KG1 (cell line): ENCODE measurements around the gene GFER.
"Not testable (repeated sequence)": the region's sequence is repeated elsewhere in the genome, so short reads cannot be mapped to it uniquely, and the experiment has no call there.

Experiments used
- DNase-seq: peaks from one replicate; lab custom pipeline; 2025; lab: John Stamatoyannopoulos, UW

GFER gene

DNA sequence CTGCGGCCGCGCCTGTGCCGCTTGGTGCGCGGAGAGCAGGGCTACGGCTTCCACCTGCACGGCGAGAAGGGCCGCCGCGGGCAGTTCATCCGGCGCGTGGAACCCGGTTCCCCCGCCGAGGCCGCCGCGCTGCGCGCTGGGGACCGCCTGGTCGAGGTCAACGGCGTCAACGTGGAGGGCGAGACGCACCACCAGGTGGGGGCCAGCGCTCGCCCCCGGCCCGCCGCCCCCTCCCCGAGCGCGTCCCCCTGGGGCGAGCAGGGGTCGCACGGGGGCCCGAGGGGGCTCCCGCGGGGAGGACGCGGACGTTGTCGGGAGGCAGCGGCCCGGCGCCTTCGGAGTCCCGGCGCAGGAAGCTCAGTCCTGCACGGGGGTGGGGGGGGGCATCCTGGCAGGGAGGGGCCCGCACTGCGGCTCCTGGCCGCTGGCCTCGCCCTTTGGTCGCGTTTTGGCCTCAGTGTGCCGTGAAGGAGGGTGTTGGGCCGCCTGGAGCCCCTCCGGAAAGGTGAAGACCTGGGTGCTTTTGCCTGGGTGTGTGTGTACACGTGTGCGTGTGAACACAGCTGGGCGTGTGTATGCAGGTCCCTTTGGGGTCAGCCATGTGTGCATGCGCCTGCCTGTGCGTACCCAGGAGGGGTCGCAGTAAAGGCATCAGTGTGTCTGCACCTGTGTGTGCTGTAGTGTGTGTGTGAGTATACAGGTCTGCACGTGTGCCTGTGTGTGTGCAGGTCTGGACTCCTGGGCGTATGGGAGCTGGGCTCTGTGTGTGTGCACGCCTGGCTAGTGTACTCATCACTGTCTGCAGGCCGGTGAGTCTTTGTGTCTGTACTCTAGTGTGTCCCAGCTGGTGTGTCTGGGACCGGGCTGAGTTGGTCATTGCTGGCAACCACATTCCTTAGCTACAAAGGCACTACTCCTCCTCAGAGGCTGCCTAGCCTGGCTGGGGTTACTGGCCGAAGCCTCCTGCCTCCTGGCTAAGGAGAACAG is 43.3 kb downstream of the GFER start:
- no peak for DNase-seq

GRCh38 chr16:2028146-2028545 is 44.2 kb downstream of the GFER start:
- no peak for DNase-seq

GRCh38 chr16:2028620-2029220 is 44.7 kb downstream of the GFER start:
- DNase-seq, result no peak

DNA sequence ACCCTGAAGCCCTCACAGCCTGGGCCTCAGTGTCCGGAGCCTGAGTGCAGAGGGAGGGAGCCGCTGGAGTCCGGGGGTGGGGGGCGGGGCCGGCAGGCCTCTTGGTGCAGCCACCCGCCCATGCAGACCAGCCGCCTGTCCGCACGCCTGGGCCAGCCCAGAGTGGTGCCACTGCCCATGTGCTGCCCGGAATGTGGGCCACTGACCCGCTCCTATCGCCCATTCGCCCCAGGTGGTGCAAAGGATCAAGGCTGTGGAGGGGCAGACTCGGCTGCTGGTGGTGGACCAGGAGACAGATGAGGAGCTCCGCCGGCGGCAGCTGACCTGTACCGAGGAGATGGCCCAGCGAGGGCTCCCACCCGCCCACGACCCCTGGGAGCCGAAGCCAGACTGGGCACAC is 45.4 kb downstream of the GFER start:
- DNase-seq, result no peak

GRCh38 chr16:2030036-2030435 is 46.0 kb downstream of the GFER start:
- DNase-seq, result no peak

DNA sequence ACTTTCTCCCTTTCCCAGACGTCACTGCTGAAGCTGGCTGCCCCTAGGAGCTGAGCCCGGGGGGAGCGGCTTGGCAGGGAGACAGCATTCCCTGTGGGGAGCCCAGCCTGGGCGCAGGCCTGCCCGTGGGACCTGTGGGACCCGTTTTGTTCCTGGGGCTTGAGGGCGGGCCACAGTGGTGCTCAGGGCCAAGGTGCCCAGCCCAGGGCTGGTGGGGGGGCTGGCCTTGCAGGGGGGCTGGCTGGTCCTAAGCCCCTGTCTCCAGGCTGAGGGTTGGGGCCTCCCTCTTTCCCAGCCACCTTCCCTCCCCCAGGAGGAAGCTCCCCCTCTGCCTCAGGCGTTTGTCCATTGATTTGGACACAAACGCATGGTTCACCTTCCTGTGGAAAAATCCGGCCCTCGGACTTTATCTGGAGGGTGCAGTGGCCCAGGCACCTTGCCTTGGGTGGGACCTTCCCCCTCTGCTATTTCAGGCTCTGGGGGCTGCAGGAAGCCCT is 47.1 kb downstream of the GFER start:
- no peak for DNase-seq

DNA sequence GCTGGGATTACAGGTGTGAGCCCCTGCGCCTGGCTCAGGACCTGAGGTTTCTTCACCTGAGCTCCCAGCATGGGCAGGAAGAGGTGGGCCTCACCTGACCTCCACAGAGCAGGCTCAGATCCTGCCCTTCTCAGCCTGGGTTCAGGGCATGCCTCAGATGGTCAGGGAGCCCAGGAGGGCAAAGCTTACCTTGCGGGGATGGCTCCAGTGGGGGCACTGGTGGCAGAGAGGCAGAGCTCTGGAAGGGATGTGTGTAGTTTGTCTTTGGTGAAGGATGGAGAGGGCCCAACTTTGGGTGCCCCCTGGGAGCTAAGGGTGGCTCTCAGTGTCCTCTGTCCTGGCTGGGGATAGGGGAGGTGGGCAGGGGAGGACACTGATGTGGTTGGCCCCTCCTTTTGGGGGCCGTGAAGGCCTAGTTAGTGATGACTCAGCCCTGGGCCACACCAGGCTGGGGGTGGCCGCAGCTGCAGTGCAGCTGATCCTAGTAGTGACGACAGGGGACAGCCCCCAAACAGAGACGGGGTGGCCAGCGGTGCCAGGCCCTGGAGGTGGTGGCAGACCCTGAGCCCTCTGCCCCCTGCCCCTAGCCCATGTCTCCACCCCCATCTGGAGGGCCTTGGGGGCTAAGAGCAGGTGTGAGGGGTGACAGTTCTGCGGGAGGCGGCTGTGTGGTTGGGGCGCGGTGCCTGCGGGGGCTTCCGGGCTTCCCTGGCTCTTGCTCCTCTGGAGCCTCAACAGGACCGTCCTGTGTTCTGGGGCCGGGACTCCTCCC is 48.5 kb downstream of the GFER start:
- DNase-seq, result no peak

DNA sequence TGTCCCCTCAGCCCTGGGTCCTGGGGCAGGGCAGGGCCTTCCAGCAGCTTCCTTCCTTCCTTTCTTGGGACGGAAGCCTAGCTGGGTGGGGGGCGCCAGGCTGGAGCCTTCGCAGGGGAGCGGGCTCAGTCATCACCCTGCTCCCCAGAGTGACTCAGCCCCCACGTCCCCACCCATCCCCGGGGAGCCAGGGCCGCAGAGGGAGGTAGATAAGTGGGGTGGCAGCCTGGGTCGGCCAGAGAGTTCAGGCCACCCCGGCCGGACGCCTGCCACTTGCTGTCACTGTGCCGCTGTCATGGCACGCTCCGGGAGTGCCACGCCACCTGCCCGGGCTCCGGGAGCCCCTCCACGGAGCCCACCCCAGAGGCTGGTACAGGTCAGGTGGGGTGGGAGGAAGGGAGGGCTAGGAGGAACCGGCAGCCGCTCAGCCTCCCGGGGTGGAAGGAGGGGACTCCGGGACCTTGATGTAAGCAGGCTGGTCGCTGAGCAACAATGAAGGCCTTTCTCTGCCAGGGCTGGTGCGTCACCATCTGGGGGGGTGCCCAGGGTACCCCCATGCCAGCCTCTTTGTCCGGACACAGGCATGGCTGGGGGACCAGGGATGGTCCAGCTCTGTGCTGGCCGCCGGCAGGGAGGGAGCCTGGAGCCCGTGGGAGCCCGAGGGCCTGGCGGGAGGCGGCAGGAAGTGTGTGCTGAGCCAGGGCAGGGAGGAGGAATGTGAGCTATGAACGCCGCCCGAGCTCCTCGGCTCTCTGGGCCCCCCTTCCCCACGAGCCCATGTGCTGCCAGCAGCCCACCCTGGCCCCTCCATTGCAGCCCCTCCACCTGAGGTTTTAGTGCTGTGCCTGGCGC is 49.3 kb downstream of the GFER start:
- no peak for DNase-seq

- DNase-seq, result not testable (repeated sequence)
Measured at GRCh38 chr16:2033909-2034695, 50.1 kb downstream of the GFER start.

GRCh38 chr16:2034696-2035430 is 50.9 kb downstream of the GFER start:
- no peak for DNase-seq

DNA sequence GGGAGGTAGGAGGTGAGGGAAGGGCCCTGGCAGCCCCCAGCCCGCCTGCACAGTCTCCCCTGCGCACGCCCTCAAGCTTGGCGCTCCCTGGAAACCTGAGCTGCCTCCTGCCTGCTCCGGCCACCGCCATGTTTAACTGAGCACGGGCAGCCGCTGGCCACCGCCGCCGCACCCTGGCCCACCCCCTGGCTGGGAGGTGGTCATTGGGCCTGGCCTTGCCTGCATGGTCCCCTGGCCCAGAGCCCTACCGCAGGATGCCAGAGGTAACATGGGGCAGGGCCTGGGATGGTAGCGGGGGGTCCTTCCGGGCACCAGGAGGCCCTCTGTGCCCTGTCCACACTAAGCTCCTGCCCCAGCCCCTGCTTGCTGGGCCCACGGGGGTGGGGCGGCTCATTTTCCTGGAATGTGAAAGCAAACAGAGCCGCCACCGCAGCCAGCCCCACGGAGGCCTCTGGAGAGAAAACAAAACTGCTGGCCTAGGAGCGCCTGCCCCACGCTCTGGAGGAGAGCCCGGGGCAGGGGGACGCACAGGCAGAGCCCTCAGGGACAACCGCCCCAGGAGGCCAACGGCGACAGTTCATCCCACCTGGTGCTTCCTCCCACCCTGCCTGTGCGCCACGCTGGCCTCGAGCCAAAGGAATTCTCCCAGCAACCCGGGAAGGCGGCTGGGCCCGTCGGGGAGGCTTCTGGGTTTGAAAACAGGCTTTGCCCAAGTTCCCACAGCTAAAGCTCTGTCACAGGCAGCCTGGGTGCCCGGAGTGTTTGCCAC is 51.6 kb downstream of the GFER start:
- DNase-seq, result no peak

DNA sequence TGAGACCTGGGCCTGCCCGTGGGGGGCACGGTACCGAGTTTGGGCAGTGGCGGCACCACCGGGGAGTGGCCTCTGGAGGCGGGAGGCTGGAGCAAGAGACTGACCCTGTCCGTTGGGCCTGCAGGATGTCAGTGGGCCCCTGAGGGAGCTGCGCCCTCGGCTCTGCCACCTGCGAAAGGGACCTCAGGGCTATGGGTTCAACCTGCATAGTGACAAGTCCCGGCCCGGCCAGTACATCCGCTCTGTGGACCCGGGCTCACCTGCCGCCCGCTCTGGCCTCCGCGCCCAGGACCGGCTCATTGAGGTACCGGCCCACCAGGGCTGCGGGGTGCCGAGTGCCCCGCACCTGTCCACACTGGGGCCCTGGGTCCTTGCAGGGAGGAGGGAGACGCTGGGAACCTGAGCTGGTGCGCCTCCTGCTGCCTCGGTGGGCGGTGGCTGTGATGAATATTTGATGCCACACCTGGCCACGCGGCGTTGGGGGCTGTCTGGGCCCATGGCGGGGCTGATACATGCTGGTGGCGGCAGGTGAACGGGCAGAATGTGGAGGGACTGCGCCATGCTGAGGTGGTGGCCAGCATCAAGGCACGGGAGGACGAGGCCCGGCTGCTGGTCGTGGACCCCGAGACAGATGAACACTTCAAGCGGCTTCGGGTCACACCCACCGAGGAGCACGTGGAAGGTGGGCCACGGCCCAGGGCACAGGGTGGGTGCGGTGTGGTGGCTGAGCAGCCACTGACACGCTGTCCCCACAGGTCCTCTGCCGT is 52.4 kb downstream of the GFER start:
- no peak for DNase-seq

DNA sequence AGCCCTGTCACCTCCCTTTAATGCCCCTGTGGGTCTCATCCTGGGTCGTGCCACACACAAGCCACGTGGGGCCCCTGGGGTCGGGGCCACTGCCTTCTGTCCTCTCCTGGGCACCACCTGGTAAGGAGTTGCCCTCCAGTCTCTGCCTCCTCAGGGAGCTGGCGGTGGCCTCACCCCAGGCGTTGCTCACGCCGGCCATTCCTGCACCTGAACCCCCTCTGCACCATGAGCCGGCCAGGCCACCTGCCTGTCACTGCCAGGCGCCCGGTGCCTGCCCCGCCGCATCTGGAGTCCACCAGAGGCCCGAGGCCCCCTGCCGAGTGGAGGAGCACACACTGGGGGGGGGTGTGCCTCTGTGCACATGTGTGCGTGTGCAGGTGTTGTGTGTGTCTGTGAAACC is 53.1 kb downstream of the GFER start:
- no peak for DNase-seq
